Esophagus muscularis mucosa (tissue), 4 donors: ENCODE results near the gene PCNX4.

ENCODE experiments used
- EP300 ChIP-seq: sonication (generic); formaldehyde crosslinking; IDR thresholded peaks from one replicate; pipeline ENCODE4 v1.6.1; 2017; ENCODE audit warnings: antibody characterized with exemption
- POLR2A ChIP-seq: fragments of 450-650 bp; IDR thresholded peaks from one replicate; pipeline ENCODE4 v1.6.1; 2017; ENCODE audit warnings: antibody characterized with exemption, moderate library complexity, mild to moderate bottlenecking, low read depth
- TF ChIP-seq, protein P1 (sequence below), 3 experiments: fragments of 200-600 bp in 2 of 3; fragments of 450-650 bp in 1 of 3; sonication (generic) in 2 of 3; IDR thresholded peaks; one replicate each; pipeline ENCODE4 v1.5.1; 2017 to 2019; ENCODE audit warnings: antibody characterized with exemption in 3 of 3, mild to moderate bottlenecking in 2 of 3, moderate library complexity in 1 of 3

GRCh38 chr14:60183138-60183537 lies 91.4 kb downstream of the PCNX4 start:
- TF ChIP-seq, protein P1, sequence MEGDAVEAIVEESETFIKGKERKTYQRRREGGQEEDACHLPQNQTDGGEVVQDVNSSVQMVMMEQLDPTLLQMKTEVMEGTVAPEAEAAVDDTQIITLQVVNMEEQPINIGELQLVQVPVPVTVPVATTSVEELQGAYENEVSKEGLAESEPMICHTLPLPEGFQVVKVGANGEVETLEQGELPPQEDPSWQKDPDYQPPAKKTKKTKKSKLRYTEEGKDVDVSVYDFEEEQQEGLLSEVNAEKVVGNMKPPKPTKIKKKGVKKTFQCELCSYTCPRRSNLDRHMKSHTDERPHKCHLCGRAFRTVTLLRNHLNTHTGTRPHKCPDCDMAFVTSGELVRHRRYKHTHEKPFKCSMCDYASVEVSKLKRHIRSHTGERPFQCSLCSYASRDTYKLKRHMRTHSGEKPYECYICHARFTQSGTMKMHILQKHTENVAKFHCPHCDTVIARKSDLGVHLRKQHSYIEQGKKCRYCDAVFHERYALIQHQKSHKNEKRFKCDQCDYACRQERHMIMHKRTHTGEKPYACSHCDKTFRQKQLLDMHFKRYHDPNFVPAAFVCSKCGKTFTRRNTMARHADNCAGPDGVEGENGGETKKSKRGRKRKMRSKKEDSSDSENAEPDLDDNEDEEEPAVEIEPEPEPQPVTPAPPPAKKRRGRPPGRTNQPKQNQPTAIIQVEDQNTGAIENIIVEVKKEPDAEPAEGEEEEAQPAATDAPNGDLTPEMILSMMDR (IDR thresholded peaks at IDR 0.05), result no peak
- TF ChIP-seq POLR2A (no peak), EP300 (no peak)
